Measurements from ENCODE around the gene TGFBRAP1.

Gene TGFBRAP1

DNA sequence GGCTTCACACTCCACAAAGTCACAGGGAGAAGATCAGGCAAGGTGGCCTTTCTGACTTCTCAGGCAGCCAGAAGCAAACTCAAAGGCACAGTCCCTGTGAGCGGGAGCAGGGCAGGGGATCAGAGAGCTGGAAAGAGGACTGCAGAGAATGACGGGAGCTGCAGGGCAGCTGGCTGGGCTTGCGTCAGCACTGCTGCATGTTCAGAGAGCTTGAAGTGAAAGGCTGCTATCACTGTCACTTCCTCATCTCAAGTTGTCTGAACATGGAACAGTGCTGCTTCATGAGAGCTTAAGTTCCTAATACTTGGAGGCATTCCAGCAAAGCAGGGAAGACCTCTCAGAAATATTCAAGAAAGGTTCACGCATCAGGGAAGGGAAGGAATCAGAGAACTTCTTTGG, 20.4 kb downstream of the TGFBRAP1 start:
- peak; percentile 18 for DNase-seq

- DNase-seq, result no peak
Observed at GRCh38 chr2:105308382-105309146, 21.0 kb downstream of the TGFBRAP1 start.

- no peak for DNase-seq
Observed at GRCh38 chr2:105307962-105308361, 21.6 kb downstream of the TGFBRAP1 start.

DNA sequence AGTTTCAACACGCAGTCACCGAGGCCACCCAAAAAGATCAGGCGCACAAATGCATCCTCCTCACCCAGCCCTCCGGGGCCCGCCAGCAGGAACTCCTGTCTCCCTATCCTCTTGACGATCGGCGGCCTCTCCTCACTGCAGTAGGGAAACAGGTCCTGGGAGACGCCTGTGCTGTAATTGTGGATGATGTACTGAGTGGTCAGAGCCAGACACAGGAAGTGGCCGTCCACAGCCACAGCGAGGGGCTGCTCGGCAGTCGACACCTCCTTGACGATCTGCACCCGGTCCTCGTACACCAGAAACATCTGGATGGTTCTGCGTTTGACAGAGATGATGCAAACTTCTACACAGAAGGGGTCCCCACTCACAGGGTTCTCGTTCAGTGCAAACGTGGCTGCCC, 22.0 kb downstream of the TGFBRAP1 start:
- DNase-seq, result no peak

DNA sequence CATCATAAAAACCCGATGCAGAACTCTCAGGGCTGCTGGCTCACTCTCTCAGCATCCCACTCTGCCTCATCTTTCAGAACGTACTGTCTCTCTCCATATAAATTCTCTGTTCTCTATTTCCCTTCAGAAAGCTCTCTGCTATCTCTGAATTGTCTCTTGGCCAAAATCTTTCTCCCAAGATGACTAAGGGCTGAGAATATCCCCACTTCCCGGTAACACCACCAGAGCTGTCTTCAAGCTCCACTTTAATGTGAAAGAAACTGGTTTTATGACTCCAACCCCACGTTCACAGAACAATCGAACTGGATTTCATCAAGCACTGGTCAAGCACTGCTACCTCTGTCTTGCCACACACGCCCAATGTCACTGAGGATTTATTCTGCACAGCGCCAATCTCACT, 22.4 kb downstream of the TGFBRAP1 start:
- no peak for DNase-seq

DNA sequence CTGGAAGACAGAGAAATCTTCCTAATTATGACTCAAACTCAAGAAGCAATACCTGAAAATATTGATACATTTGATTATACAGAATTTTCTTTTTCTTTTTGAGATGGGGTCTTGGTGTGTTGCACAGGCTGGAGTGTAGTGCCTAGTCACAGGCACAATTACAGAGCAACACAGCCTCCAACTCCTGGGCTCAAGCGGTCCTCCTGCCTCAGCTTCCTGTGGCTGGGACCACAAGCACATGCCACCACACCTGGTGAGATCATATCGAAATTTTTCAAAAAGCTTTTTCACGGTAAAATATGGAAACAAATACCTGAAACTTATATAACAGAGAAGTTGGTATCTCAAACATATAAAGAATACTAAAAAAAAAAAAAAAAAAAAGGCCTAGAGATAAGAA, 27.9 kb downstream of the TGFBRAP1 start:
- DNase-seq, result no peak

DNA sequence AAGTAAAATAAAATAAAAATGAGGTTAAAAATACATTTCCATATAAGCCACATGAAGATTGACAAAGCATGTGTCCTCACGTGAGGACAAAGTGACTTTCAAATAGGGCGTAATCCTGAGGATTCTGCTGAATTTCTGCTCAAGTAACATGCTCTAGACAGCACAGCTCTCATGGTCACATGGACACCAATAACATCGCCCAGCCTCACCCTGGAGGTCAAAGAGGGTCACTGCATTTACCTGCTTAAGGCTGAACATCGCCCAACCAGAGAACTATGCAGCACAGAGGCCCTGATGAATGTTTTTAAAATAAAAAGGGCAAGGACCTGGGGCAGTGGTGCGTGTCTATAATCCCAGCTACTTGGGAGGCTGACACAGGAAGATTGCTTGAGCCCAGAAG, 30.2 kb downstream of the TGFBRAP1 start:
- no peak for DNase-seq

DNA sequence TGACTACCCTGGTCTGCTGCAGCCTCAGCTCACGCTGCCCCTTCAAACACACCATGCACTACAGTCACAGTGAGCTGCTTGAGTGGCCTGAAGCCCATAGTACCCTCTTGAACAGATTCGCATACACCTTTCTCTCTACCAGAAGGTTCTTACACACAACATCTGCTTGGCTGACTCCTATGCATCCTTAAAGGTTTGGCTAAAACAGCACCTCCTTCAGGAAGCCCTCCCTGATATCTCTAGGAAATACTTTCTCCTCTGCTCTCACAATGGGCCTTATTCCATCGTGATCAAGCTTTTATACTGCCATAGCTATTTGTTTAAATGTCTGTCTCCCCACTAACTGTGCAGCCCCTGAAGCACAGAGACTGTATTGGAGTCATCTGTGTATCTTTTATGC, 31.5 kb downstream of the TGFBRAP1 start:
- DNase-seq, result no peak

DNA sequence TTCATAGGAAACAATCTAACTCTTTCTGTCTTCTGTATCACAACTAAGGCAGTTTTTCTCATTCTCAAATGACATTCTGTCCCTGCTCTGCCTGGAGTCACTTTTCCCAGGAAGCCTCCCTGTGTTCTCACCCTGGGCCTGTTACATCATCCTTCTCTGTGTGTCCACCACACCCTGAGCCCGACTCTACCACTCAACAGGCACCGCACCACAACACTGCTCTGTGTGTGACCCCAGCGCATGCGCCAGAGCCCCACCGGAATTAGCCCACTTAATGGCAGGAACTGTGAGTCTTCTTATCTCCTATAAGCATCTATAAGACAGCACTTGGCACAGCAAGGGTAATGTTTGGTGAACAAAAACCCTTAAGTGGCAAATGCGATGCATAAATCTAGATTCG, 32.3 kb downstream of the TGFBRAP1 start:
- no peak for DNase-seq

GRCh38 chr2:105296017-105296611, 33.4 kb downstream of the TGFBRAP1 start:
- DNase-seq, result no peak

GRCh38 chr2:105294844-105295481, 34.6 kb downstream of the TGFBRAP1 start:
- no peak for DNase-seq

DNA sequence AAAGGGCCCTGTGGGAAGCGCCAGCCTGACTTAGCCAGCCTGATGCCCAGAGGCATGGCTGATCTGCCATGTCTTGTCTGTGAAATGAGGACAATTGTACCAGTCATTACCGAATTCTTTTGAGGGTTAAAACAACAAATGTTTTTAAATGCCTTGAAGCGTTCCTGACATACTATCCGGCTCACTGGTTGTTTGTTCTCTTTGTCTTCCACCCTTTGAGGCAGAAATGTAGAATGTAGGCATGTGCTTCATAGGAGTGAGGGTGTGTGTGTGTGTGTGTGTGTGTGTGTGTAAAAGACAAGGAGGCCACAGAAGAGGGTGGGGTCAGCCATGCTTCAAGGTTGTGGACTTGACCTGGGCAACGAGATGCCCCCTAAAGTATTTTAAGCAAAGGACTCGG, 35.5 kb downstream of the TGFBRAP1 start:
- DNase-seq, result no peak

- DNase-seq, result no peak
Observed at GRCh38 chr2:105291981-105292380, 37.6 kb downstream of the TGFBRAP1 start.

GRCh38 chr2:105290981-105291660, 38.4 kb downstream of the TGFBRAP1 start:
- DNase-seq, result no peak

DNA sequence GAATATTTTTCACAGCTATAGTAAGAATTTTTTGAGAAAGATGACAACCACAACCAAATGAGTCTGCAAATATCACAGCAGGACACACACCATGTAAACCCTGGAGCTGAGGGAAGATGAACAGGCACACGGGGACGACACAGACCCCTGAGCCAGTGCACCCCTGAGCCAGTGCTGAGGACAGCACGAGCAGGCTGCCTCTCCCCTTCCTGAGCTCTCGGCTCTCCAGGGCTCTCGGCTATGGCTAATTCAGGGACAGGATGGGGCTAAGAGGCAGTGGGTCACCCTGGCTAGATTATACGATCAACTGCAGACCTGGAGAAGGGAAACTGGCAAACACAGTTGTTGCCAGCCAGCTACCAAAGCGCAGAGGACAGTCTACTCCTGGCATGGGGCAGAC, 41.4 kb downstream of the TGFBRAP1 start:
- no peak for DNase-seq

DNA sequence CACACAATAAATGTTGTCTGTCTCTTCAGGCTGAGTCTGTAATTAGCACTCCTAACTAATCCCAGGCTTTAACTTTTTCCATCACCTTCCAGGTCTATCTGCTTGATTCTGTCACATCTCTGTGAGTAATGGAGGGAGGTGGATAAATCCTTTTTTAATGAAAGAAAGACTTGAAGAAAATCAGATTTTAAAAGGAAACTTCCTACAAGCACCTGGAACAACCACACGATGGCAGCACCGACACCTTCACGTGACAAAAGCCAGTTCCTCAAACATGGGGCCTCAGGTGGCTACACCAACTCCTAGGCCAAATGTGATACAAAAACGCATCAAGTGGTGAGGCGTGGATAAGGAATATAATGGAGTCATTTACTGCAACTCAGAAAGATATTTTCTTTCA, 41.8 kb downstream of the TGFBRAP1 start:
- no peak for DNase-seq

DNA sequence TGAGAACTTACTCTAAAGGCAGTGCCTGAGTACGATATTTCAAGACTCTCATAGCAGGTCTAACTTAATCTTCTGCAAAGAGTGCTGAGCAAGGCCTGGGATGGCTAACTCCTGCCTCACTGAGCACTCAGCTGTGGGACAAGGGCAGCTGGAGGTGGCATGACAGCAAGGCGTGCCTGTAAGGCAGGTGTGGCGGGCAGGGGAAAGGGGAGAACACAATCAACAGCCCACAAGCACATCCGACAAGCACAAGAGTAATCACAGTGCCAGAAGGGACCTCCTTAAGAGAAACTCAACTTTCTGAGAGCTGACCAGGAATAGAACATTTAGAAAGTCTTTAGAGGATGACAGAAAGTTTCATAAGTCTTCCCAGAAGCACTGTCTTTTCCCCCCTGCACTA, 46.0 kb downstream of the TGFBRAP1 start:
- DNase-seq, result no peak

- DNase-seq, result no peak
Observed at GRCh38 chr2:105280281-105280680, 49.3 kb downstream of the TGFBRAP1 start.

DNA sequence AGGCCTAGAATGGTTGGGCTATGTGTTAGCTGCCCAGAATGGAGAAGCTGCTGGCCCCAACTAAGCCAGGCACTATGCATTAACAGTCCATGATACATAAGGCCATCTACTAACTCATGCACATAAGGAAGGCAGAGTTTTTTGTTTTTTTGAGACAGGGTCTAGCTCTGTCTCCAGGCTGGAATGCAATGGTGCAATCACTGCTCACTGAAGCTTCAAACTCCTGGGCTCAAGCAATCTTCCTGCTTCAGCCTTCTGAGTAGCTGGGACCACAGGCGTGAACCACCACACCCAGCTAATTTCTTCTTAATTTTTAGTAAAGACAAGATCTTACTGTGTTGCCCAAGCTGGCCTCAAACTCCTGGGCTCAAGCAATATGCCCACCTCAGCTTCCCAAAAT, 50.4 kb downstream of the TGFBRAP1 start:
- DNase-seq, result no peak

DNA sequence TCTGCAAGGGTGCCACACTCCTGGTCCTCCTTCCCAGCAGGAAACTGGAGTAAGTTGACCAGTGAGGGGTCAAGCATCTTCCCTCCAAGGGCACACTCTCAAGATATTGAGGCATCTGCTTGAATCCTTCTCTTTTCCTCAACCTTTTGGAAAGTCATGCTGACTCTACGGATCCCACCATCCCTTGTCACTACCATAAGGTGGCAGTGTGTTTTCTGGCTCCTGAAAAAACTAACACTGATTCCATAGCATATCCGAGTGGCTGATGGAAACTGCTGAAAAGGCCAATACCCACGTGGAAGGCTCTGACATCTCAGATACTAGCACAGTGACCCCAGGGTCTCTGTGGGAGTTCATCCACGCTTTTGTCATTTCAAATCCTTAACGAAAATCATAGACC, 50.9 kb downstream of the TGFBRAP1 start:
- DNase-seq, result no peak

DNA sequence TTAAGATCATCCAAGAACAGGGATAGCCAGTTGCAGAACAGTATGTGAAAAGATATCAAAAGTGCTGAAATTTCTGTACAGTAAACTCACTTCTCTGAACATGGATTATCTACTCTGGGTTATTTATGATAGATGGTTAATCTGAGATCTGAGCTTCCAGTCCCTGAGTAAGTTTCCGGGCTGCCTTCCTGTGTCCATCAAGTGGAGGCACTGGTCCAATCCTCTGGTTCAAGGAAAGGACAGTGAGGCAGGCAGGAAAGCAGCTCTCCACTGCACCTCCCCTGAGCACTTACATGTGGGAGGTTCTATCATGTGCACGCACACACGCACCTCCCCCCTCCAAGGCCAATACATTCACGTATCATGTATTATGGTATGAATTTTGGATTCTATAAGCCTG, 55.5 kb downstream of the TGFBRAP1 start:
- DNase-seq, result no peak

GRCh38 chr2:105272176-105272575, 57.4 kb downstream of the TGFBRAP1 start:
- DNase-seq, result no peak

GRCh38 chr2:105271393-105272045, 58.0 kb downstream of the TGFBRAP1 start:
- DNase-seq, result no peak
